ENCODE measurements around the gene XIRP1.

Gene XIRP1

DNA sequence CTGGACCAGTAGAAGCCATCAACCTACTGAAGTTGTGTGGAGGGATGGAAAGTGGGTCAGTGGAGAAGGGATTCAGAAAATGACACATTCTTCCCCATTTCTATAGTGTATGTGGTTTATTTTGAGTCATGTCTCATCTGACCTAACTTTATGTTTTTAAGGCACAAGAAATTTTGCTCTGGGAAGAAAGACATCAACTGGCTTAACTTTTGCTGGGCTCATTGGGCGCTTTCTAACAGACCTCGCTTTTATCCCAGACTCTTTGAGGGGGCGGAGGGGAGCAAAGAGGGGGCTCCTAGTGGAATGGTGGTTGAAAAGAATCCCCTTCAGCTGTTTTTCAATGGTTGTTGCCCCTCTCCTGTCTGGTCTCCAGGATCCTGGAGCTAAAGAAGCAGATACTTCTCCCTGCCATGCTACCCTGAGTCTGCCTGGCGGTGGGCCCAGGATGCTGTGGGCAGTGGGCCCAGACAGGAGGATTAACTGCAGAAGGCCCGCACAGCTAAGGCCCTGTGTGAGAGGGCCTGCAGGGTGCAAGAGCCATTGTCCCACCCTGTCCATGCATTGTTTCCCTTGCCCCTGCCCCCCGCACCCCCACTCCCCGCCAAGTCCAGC is 53.5 kb downstream of the XIRP1 start:
- H3K27ac ChIP-seq (ENCODE audit: low read length) = no peak overlapping the region
- no peaks in the 10 kb centered on the region for H3K27me3 ChIP-seq (ENCODE audit: low read depth, low read length)
- H3K9me3 ChIP-seq (ENCODE audit: control insufficient read depth in 1 of 2, low read length in 2 of 2) = no peaks in the 10 kb centered on the region
- no peak overlapping the region for H3K4me3 ChIP-seq (ENCODE audit: low read depth in 1 of 2, low read length in 2 of 2)
- H3K36me3 ChIP-seq (ENCODE audit: control insufficient read depth in 1 of 2, insufficient read depth in 2 of 2, low read length in 2 of 2) = peaks cover 40 to 41% of the 10 kb centered on the region in 2 donors
- peaks cover 24 to 33% of the 10 kb centered on the region in 2 donors for H3K4me1 ChIP-seq (ENCODE audit: control insufficient read depth in 1 of 2, insufficient read depth in 2 of 2, low read length in 2 of 2)

DNA sequence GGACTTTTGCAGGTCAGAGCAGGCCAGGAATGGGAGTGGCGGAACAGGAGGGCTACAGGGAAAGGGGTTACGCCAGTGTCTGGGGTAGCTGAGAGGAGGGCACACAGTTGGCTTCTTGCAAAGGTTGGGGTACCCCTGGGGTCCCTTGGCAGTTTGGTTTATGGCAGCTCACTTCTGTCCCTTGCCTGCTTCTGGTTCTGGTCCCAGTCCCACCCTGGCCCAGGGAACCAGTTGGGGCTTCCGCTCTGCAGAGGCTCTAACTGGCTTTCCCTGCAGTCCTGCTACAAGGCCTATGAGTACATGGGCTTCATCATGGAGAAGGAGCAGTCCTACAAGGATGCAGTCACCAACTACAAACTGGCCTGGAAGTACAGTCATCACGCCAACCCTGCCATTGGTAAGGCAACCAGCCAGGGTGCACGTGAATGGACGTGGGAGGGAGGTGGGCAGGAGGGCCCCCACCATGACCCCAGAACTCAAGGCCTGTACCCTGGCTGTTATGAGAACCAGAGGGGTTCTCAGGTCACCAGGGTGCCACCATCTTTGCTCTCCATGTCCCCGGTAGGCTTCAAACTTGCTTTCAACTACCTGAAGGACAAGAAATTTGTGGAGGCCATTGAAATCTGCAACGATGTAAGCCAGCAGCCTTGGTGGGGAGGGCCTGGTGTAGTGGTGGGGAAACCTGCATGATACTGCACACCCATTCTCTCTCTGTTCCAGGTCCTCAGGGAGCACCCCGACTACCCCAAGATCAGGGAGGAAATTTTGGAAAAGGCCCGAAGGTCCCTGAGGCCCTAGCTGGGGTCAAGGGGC is 54.2 kb downstream of the XIRP1 start:
- peaks cover 24 to 33% of the 10 kb centered on the region in 2 donors for H3K4me1 ChIP-seq (ENCODE audit: control insufficient read depth in 1 of 2, insufficient read depth in 2 of 2, low read length in 2 of 2)
- H3K27ac ChIP-seq (ENCODE audit: low read length) = no peak overlapping the region
- H3K4me3 ChIP-seq (ENCODE audit: low read depth in 1 of 2, low read length in 2 of 2) = no peak overlapping the region
- H3K27me3 ChIP-seq (ENCODE audit: low read depth, low read length) = no peaks in the 10 kb centered on the region
- H3K36me3 ChIP-seq (ENCODE audit: control insufficient read depth in 1 of 2, insufficient read depth in 2 of 2, low read length in 2 of 2) = peaks cover 33% of the 10 kb centered on the region in 2 donors
- no peaks in the 10 kb centered on the region for H3K9me3 ChIP-seq (ENCODE audit: control insufficient read depth in 1 of 2, low read length in 2 of 2)

DNA sequence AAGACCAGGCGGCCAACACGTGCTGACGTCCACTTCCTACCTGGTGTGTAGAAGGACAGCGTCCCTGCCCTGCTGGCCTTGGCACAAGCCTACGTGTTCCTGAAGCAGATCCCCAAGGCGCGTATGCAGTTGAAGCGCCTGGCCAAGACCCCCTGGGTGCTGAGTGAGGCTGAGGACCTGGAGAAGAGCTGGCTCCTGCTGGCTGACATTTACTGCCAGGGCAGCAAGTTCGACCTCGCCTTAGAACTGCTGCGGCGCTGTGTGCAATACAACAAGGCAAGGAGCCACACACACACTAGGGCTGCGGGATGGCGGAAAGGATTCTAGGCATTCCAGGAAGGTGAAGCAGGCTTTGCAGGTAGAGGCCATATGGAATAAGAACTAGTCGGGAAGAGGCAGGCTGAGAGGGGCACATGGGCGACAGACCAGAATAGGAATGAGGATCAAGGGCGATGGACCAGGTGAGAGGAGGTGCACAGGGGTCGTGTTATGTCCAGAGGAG is 54.9 kb downstream of the XIRP1 start:
- Histone ChIP-seq H3K27ac (ENCODE audit: low read length) (no peak overlapping the region), H3K27me3 (ENCODE audit: low read depth, low read length) (no peaks in the 10 kb centered on the region), H3K36me3 (ENCODE audit: control insufficient read depth in 1 of 2, insufficient read depth in 2 of 2, low read length in 2 of 2) (peaks cover 26 to 29% of the 10 kb centered on the region in 2 donors), H3K4me3 (ENCODE audit: low read depth in 1 of 2, low read length in 2 of 2) (no peak overlapping the region), H3K9me3 (ENCODE audit: control insufficient read depth in 1 of 2, low read length in 2 of 2) (no peaks in the 10 kb centered on the region), H3K4me1 (ENCODE audit: control insufficient read depth in 1 of 2, insufficient read depth in 2 of 2, low read length in 2 of 2) (peaks cover 18 to 26% of the 10 kb centered on the region in 2 donors)

DNA sequence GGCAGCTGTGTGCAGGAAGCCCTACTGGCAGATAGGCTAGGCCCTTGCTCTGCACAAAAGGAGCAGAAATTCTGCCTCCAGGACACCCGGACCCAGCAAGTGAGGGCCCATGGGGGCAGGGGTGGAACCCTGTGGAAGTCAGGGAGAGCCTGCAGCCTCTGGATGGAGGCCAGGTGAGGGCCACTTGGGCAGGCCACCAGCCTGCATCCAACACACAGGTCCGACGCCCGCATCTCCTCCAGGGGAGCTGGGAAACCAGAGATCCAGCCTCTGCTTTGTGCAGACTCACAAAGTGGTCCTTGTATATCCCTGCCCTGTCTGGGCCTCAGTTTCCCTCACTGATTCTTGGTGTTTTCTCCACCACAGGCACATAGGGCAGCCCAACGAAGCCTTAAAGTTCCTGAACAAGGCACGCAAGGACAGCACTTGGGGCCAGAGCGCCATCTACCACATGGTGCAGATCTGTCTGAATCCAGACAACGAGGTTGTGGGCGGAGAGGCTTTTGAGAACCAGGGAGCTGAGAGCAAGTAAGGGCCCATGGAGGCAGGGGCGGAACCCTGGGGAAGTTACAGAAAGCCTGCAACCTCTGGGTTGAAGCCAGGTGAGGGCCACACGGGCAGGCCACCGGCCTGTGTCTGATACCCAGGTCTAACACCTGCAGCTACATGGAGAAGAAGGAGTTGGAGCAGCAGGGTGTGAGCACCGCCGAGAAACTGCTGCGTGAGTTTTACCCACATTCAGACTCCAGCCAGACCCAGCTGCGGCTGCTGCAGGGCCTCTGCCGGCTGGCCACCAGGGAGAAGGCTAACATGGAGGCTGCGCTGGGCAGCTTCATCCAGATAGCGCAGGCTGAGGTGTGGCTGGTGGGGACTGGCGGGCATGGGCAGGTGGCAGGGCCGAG is 55.6 kb downstream of the XIRP1 start:
- H3K4me3 ChIP-seq (ENCODE audit: low read depth in 1 of 2, low read length in 2 of 2) = no peak overlapping the region
- H3K36me3 ChIP-seq (ENCODE audit: control insufficient read depth in 1 of 2, insufficient read depth in 2 of 2, low read length in 2 of 2) = peaks cover 19 to 23% of the 10 kb centered on the region in 2 donors
- H3K4me1 ChIP-seq (ENCODE audit: control insufficient read depth in 1 of 2, insufficient read depth in 2 of 2, low read length in 2 of 2) = peaks cover 11 to 19% of the 10 kb centered on the region in 2 donors
- no peak overlapping the region for H3K27ac ChIP-seq (ENCODE audit: low read length)
- H3K27me3 ChIP-seq (ENCODE audit: low read depth, low read length) = no peaks in the 10 kb centered on the region
- no peaks in the 10 kb centered on the region for H3K9me3 ChIP-seq (ENCODE audit: control insufficient read depth in 1 of 2, low read length in 2 of 2)

DNA sequence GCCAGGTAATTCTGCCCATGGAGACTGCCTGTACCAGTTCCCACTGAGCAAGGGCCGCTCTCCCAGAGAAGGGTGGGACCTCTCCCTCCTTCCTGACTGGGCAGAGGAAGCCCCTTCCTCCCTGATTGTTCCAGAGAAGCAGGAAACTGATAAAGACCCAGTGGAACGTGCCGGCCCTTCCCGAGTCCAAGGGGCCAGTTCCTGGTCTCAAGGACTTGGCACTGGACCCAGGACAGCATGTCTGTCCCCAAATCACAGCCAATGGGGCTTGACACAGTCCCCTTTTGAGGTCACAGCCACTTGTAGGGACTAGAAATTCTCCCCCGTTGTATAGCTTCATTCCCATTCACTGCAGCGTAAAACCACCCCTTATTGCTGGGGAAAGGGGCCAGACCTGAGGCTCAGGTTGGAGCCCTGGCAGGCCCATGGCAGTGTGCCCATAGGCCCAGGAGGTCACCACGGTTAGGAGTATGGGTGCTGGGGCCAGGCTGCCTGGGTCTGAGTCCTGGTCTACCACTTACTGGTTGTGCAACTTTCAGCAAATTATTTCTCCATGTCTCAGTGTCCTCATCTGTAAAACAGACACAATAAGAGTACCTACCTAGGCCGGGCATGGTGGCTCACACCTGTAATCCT is 57.1 kb downstream of the XIRP1 start:
- H3K9me3 ChIP-seq (ENCODE audit: control insufficient read depth in 1 of 2, low read length in 2 of 2) = no peaks in the 10 kb centered on the region
- H3K4me3 ChIP-seq (ENCODE audit: low read depth in 1 of 2, low read length in 2 of 2) = no peak overlapping the region

DNA sequence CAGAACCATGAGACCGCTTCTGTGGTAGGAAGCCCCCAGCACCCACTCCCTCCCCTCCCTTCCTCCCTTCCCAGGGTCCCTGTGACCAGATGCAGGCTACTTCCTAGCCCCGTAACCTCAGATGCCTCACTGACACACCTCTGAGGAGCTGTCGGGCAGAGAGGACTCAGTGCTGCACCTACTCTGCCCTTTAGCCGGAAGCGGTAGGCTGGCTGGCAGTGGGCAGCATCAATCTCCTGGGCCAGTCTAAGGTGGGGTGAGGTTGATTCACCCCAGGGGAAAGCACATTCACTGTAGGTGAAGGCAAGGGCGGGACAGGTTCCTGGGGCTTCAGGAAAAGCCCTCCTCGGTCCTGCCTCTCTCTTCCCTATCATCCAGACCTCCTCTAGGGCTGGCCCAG is 58.1 kb downstream of the XIRP1 start:
- H3K4me3 ChIP-seq (ENCODE audit: low read depth in 1 of 2, low read length in 2 of 2) = no peak overlapping the region
- no peaks in the 10 kb centered on the region for H3K9me3 ChIP-seq (ENCODE audit: control insufficient read depth in 1 of 2, low read length in 2 of 2)
- H3K36me3 ChIP-seq (ENCODE audit: control insufficient read depth in 1 of 2, insufficient read depth in 2 of 2, low read length in 2 of 2) = peaks cover 5 to 14% of the 10 kb centered on the region in 2 donors
- no peak overlapping the region for H3K27ac ChIP-seq (ENCODE audit: low read length)
- peaks cover 0 to 6% of the 10 kb centered on the region in 2 donors for H3K4me1 ChIP-seq (ENCODE audit: control insufficient read depth in 1 of 2, insufficient read depth in 2 of 2, low read length in 2 of 2)
- no peaks in the 10 kb centered on the region for H3K27me3 ChIP-seq (ENCODE audit: low read depth, low read length)

More for the DNA sequence above, 57.1 kb downstream of the XIRP1 start:
- H3K27ac ChIP-seq (ENCODE audit: low read length) = no peak overlapping the region
- peaks cover 5 to 14% of the 10 kb centered on the region in 2 donors for H3K36me3 ChIP-seq (ENCODE audit: control insufficient read depth in 1 of 2, insufficient read depth in 2 of 2, low read length in 2 of 2)
- H3K27me3 ChIP-seq (ENCODE audit: low read depth, low read length) = no peaks in the 10 kb centered on the region
- peaks cover 3 to 10% of the 10 kb centered on the region in 2 donors for H3K4me1 ChIP-seq (ENCODE audit: control insufficient read depth in 1 of 2, insufficient read depth in 2 of 2, low read length in 2 of 2)

DNA sequence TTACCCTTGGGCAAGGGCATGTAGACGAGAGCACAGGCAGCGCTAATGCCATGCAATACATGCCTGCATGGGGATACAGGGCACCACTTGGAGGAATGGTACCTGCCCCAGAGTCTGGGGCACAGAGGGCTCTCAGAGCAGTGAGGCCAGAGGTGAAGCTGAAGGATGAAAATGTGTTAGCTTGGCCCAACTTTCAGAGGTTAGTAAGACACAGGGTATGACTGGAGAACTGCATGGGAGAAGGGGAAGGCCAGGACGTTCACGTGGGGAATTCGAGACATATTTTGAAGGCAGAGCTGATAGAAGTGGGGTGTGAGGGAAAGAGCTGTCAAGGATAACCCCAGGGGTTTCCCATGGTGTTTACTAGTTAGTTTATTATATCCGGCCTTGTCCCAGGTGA is 58.6 kb downstream of the XIRP1 start:
- Histone ChIP-seq H3K4me3 (ENCODE audit: low read depth in 1 of 2, low read length in 2 of 2) (no peak overlapping the region), H3K36me3 (ENCODE audit: control insufficient read depth in 1 of 2, insufficient read depth in 2 of 2, low read length in 2 of 2) (peaks cover 5 to 17% of the 10 kb centered on the region in 2 donors), H3K9me3 (ENCODE audit: control insufficient read depth in 1 of 2, low read length in 2 of 2) (no peaks in the 10 kb centered on the region), H3K27ac (ENCODE audit: low read length) (no peak overlapping the region), H3K4me1 (ENCODE audit: control insufficient read depth in 1 of 2, insufficient read depth in 2 of 2, low read length in 2 of 2) (peaks cover 0 to 1% of the 10 kb centered on the region in 2 donors), H3K27me3 (ENCODE audit: low read depth, low read length) (no peaks in the 10 kb centered on the region)

Measured in muscle layer of duodenum (tissue), 2 donors.